PC-9 (cell line): ENCODE results near the gene TGFBR3L. TPM values are rescaled to one million over a fixed set of nuclear protein-coding genes. Genes with fewer than 3 reads are reported as not detected.
"Not testable (repeated sequence)": the region's sequence is repeated elsewhere in the genome, so short reads cannot be mapped to it uniquely, and the experiment has no call there.

Experiments
- BruUV-seq: library from RNA; stranded (reverse); fragments of 400-500 nt; replicated peaks from 2 replicates; lab custom pipeline; 2021; lab: Mats Ljungman, UMichigan
- CTCF ChIA-PET: fragments of 300-600 bp; sonication (Branson Sonifier 250); formaldehyde crosslinking; loops from one replicate; lab custom pipeline; 2022; ENCODE audit warnings: antibody characterized with exemption; lab: Charles Lee
- POLR2A ChIA-PET: fragments of 300-600 bp; sonication (Branson Sonifier 250); formaldehyde crosslinking; loops from one replicate; lab custom pipeline; 2022; ENCODE audit warnings: antibody characterized with exemption; ENCODE audit not compliant: unreplicated experiment; lab: Charles Lee
- DNase-seq, 2 experiments: peaks; one replicate each; pipeline versions ENCODE4 v3.0.0 to v3.0.0-alpha.2; 2015 to 2022; ENCODE audit warnings: mixed read lengths in 1 of 2
- H2AFZ ChIP-seq: fragments of 200-600 bp; sonication (generic); 2 replicates; pipeline ENCODE4 v1.8.1; 2017; ENCODE audit warnings: antibody characterized with exemption
- H3F3A ChIP-seq: fragments of 200-600 bp; sonication (generic); 2 replicates; pipeline ENCODE4 v1.8.1; 2017; ENCODE audit warnings: antibody characterized with exemption, mild to moderate bottlenecking, low read depth; ENCODE audit not compliant: insufficient read depth
- H3K27ac ChIP-seq: fragments of 200-600 bp; sonication (generic); 2 replicates; pipeline ENCODE4 v1.6.1; 2016; ENCODE audit warnings: mixed run types
- H3K27me3 ChIP-seq: fragments of 200-600 bp; sonication (generic); 2 replicates; pipeline ENCODE4 v1.6.1; 2016; ENCODE audit warnings: low read depth, mixed run types; ENCODE audit not compliant: insufficient read depth
- H3K36me3 ChIP-seq: fragments of 200-600 bp; sonication (generic); 2 replicates; pipeline ENCODE4 v1.6.1; 2016; ENCODE audit warnings: low read depth, mixed run types
- H3K4me1 ChIP-seq: fragments of 200-600 bp; sonication (generic); replicated peaks from 2 replicates; pipeline ENCODE4 v1.6.1; 2016; ENCODE audit warnings: mixed run types; ENCODE audit not compliant: insufficient read depth
- H3K4me2 ChIP-seq: fragments of 200-600 bp; sonication (generic); 2 replicates; pipeline ENCODE4 v1.6.1; 2017; ENCODE audit warnings: mixed run types
- H3K4me3 ChIP-seq: fragments of 200-600 bp; sonication (generic); 2 replicates; pipeline ENCODE4 v1.6.1; 2016; ENCODE audit warnings: mixed run types
- H3K79me2 ChIP-seq: fragments of 200-600 bp; sonication (generic); 2 replicates; pipeline ENCODE4 v1.6.1; 2017; ENCODE audit warnings: low read depth, mixed run types
- H3K9me2 ChIP-seq: fragments of 200-600 bp; sonication (generic); 2 replicates; pipeline ENCODE4 v1.8.1; 2017; ENCODE audit warnings: mild to moderate bottlenecking; ENCODE audit not compliant: insufficient read depth
- H3K9me3 ChIP-seq: fragments of 200-600 bp; sonication (generic); 2 replicates; pipeline ENCODE4 v1.8.1; 2016; ENCODE audit warnings: low read depth; ENCODE audit not compliant: insufficient read depth
- H4K20me1 ChIP-seq: fragments of 200-600 bp; sonication (generic); 2 replicates; pipeline ENCODE4 v1.8.1; 2017; ENCODE audit not compliant: insufficient read depth
- EZH2 ChIP-seq: fragments of 200-600 bp; sonication (generic); IDR thresholded peaks from 2 replicates; pipeline ENCODE4 v1.8.0; 2017; ENCODE audit warnings: antibody characterized with exemption, low read depth
- intact Hi-C: fragments of 100-400 bp; cut with micrococcal nuclease; formaldehyde crosslinking; loops from one replicate; pipeline ENCODE4 v1.10.0; 2022; ENCODE audit not compliant: unreplicated experiment
- total RNA-seq: library from RNA; stranded (reverse); gene quantifications from 2 replicates; pipeline ENCODE4 v1.2.3, GENCODE V29; 2021
- TF ChIP-seq, protein P1 (sequence below): fragments of 200-600 bp; sonication (generic); conservative IDR thresholded peaks from 2 replicates; pipeline ENCODE4 v1.6.1; 2017; ENCODE audit warnings: mixed run types, antibody characterized with exemption, mild to moderate bottlenecking, moderate library complexity

Gene TGFBR3L
- total RNA-seq, 1 experiment from 2014 or later: 2.3 TPM

DNA sequence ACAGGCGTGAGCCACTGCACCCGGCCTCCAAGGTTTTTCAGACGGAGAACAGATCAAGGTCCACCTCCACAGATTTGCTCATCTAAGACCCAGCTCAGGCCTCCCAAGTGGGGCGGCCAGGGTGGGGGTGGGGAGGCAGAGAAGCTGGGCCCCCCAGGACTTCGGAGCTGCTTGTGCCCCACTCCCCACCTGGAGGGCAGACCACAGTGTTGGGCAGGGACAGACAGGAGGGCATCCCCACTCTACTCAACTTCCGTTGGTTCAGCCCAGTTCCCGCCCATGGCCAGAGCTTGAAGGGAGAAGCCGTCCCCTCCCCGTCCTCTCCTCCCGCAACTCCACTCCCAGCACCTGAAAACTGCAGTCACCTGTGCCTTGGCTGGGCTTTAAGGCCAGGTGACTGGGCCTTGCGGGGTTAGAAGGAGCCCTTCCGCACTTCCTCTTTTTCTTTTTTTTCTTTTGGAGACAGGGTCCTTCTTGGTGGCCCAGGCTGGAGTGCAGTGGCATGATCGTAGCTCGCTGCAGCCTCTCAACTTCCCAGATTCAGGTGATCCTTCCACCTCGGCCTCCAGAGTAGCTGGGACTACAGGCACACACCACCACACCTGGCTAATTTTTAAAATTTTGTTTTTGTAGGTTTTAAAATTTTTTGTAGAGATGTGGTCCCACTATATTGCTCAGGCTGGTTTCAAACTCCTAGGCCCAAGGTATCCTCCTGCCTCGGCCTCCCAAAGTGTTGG is 27.1 kb upstream of the TGFBR3L start:
- Histone ChIP-seq H4K20me1 (peaks cover 2% of the 10 kb centered on the region; the same call in 1 of the 2 replicates), H3K4me3 (peak overlapping the region; percentile 87), H3K9me3 (no peaks in the 10 kb centered on the region), H3K27ac (0 out of 2 replicates have a peak overlapping the region, but pooled peaks have one; percentile 5), H3K4me1 (peaks cover 19% of the 10 kb centered on the region; the same call in 1 of the 2 replicates), H2AFZ (peak overlapping the region; percentile 88), H3K9me2 (no peaks in the 10 kb centered on the region), H3F3A (peaks cover 31% of the 10 kb centered on the region), H3K27me3 (no peaks in the 10 kb centered on the region), H3K79me2 (peaks cover 40% of the 10 kb centered on the region), H3K36me3 (no peaks in the 10 kb centered on the region), H3K4me2 (peak overlapping the region; percentile 82)
- ChIA-PET CTCF (interaction anchor here (0.5 to 0.8 kb wide), 3 partner anchors 15 to 434 kb away, joined by 4 to 7 read pairs (median 6); partner anchors contain the start of genes NDUFA7, RPS28 and TIMM44), POLR2A (interaction anchor here (0.6 kb wide), 1 partner anchor 315 kb away, joined by 3 read pairs; no protein-coding TSS in a partner anchor)
- TF ChIP-seq, protein P1, sequence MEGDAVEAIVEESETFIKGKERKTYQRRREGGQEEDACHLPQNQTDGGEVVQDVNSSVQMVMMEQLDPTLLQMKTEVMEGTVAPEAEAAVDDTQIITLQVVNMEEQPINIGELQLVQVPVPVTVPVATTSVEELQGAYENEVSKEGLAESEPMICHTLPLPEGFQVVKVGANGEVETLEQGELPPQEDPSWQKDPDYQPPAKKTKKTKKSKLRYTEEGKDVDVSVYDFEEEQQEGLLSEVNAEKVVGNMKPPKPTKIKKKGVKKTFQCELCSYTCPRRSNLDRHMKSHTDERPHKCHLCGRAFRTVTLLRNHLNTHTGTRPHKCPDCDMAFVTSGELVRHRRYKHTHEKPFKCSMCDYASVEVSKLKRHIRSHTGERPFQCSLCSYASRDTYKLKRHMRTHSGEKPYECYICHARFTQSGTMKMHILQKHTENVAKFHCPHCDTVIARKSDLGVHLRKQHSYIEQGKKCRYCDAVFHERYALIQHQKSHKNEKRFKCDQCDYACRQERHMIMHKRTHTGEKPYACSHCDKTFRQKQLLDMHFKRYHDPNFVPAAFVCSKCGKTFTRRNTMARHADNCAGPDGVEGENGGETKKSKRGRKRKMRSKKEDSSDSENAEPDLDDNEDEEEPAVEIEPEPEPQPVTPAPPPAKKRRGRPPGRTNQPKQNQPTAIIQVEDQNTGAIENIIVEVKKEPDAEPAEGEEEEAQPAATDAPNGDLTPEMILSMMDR: no peak
- TF ChIP-seq EZH2: no peak
- TSS peak; percentile 49 for BruUV-seq
- intact Hi-C loops: loop anchor here (2.0 kb wide), 1 partner anchor 19 kb away; no protein-coding TSS in a partner anchor
- no peak for DNase-seq

DNA sequence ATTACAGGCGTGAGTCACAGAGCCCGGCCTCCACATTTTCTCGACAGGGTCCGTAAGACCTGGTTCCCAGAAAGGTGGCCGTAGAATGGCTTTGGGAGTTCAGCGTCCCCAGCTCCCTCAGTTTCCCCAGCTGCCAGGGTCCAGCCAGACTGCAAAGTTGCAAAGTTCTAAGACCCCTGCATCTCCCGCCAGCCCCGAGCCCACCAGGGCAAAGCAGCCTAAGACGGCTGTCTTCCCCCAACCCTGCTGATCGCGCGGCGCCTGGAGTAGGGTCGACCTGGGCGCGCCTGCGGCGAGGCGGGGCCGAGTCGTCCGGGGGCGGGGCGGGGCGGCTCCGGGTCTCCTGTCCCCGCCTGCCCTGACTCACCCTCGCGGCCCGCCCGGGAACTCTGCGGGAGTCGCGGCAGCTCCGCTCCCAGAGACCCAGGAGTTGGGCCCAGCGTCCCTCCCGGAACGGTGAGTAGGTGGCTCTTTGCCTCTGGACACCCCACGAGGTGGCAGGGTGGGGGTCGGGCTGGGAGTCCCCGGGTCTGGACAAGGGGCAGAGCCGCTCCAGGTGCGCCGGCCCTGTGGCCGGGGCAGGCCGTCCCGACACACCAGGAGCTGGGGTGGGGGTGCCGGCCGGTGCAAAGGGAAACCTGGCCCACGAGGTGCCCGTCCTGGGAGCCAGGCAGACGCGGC is 26.3 kb upstream of the TGFBR3L start, which contains the start of gene LRRC8E:
TSS of gene LRRC8E (plus strand) at position 366 of the 681 bp plus-strand sequence. CDS start 7,094 bp downstream, outside the sequence.
- Histone ChIP-seq H3F3A (peaks cover 26% of the 10 kb centered on the region; the same call in 1 of the 2 replicates), H3K4me3 (peak within 1 kb of the TSS; percentile 87), H3K4me2 (peak within 1 kb of the TSS; percentile 82), H3K27ac (0 out of 2 replicates have a peak within 1 kb of the TSS, but pooled peaks have one; percentile 5), H4K20me1 (no peaks in the 10 kb centered on the region), H3K27me3 (no peaks in the 10 kb centered on the region), H3K36me3 (no peaks in the 10 kb centered on the region), H3K9me3 (no peaks in the 10 kb centered on the region), H3K9me2 (no peaks in the 10 kb centered on the region), H3K4me1 (peaks cover 26% of the 10 kb centered on the region), H3K79me2 (peaks cover 47% of the 10 kb centered on the region), H2AFZ (peak within 1 kb of the TSS; percentile 88)
- TF ChIP-seq, protein P1: no peak
- TF ChIP-seq EZH2: no peak
- peak; percentile 61 to 86 for DNase-seq
- POLR2A ChIA-PET: no interaction called here
- intact Hi-C loops: loop anchor here (2.0 kb wide), 1 partner anchor 19 kb away; no protein-coding TSS in a partner anchor
- CTCF ChIA-PET: interaction anchor here (0.8 kb wide), 1 partner anchor 56 kb away, joined by 4 read pairs; the partner anchor contains the start of gene TIMM44
- no TSS peak for BruUV-seq

DNA sequence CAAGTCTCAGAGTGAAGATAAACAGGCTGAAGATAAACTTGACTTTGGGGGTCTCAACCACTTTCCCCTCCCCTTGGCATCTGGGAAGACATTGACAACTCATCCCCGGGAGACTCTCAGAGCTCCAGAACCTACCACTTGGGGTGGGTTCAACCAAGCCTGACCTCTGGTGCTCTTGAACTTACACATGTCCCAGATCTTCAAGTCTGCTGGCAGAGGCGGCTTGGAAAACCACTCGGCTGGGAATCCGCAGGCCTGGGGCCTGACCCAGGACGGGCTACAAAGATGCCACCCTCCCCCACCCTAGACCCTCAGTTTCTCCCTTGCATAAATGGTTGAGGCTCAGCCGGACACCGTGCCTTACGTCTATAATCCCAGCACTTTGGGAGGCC is 25.8 kb upstream of the TGFBR3L start:
- no peak overlapping the region for H3K27ac ChIP-seq
- no peaks in the 10 kb centered on the region for H3K36me3 ChIP-seq
- CTCF ChIA-PET: interaction anchor here (0.6 kb wide), 1 partner anchor 14 kb away, joined by 10 read pairs; no protein-coding TSS in a partner anchor

DNA sequence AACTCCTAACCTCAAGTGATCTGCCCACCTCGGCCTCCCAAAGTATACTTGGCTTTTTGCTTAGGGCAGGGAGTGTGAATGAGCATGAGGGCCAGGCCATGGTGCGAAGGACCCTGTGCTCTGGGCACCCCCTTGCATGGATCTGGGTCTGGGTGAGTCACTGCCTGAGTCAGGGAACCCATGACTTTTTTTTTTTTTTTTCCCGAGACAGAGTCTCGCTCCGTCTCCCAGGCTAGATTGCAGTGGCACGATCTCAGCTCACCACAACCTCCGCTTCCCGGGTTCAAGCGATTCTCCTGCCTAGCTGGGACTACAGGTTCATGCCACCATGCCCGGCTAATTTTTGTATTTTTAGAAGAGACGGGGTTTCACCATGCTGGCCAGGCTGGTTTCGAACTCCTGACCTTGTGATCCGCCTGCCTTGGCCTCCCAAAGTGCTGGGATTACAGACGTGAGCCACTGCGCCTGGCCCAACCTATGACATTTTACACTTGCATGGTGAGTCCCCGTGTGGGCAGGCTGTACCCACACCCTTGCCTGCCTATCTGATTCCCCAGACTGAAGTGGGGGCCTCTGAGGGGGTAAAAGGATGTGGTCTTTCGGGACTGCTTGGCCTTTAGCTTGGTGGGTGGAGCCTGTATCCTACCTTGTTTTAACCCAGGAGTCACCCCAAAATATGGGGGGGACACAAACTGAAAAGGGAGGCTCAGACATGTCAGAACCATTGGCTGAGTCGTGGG is 21.1 kb upstream of the TGFBR3L start:
- H3K4me3 ChIP-seq, H3K9me2 ChIP-seq, CTCF ChIA-PET, H3K27me3 ChIP-seq, H3K9me3 ChIP-seq, BruUV-seq, intact Hi-C loops, H3K36me3 ChIP-seq, DNase-seq, H4K20me1 ChIP-seq, POLR2A ChIA-PET, H2AFZ ChIP-seq: not testable (repeated sequence)
- Histone ChIP-seq H3F3A (peaks cover 34% of the 10 kb centered on the region), H3K27ac (peak overlapping the region; percentile 82), H3K79me2 (peaks cover 69% of the 10 kb centered on the region), H3K4me2 (peak overlapping the region; percentile 66), H3K4me1 (peaks cover 48% of the 10 kb centered on the region)

More for the DNA sequence above, 25.8 kb upstream of the TGFBR3L start:
- Histone ChIP-seq H3K9me2 (no peaks in the 10 kb centered on the region), H3F3A (peaks cover 25% of the 10 kb centered on the region), H3K79me2 (peaks cover 53% of the 10 kb centered on the region), H3K27me3 (no peaks in the 10 kb centered on the region), H3K9me3 (no peaks in the 10 kb centered on the region), H3K4me1 (peaks cover 31% of the 10 kb centered on the region), H3K4me2 (peak overlapping the region; percentile 82), H2AFZ (peak overlapping the region; percentile 88), H3K4me3 (peak overlapping the region; percentile 87), H4K20me1 (no peaks in the 10 kb centered on the region)
- intact Hi-C loops: loop anchor here (2.0 kb wide), 1 partner anchor 20 kb away; no protein-coding TSS in a partner anchor
- TF ChIP-seq, protein P1: no peak
- no peak for TF ChIP-seq EZH2
- no TSS peak for BruUV-seq
- POLR2A ChIA-PET: interaction anchor here (0.6 kb wide), 1 partner anchor 32 kb away, joined by 6 read pairs; no protein-coding TSS in a partner anchor
- no peak for DNase-seq
